GM18520 (cell line): ENCODE results near the gene PKM.

ENCODE experiments used
- ATAC-seq: cut with Tn5 transposase; IDR thresholded peaks from one replicate; pipeline ENCODE4 v1.9.1; 2021; ENCODE audit not compliant: unreplicated experiment

PKM gene

DNA sequence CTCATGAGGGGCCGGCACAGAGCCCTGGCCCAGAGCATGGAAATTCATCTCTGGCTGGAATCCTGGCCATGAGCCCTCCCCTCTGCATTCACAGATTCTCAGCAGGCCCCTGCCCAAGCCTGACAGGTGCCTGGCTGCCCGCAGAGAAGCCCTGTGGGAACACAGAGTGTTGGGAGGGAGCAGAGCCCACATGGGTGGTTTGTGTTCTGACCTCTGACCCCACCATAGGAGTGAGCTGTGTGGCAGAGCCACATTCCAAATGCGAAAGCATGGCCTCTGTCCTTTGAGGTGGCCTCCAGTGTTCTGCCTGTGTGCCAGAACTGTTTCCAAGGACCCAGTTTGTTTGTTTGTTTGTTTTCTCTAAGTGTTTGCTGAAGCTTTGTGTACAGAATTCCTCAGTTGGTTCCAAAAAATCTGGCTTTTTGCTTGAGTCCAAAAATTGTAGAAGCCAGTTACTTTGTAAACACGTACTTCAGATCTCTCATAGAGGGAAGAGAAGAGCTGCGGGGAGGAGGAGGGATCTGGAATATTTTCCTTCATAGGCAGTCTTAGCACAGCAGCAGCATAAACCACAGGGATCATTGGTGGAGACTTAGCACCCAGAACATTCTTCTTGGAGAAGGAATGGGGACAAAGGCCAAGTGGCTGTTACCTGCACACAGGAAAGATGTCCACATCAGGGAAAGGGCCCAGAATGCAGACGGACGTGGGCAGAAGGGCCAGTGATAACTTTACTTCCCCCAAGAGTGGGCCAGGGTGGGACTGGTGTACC, 69.4 kb downstream of the PKM start:
- no peak for ATAC-seq

DNA sequence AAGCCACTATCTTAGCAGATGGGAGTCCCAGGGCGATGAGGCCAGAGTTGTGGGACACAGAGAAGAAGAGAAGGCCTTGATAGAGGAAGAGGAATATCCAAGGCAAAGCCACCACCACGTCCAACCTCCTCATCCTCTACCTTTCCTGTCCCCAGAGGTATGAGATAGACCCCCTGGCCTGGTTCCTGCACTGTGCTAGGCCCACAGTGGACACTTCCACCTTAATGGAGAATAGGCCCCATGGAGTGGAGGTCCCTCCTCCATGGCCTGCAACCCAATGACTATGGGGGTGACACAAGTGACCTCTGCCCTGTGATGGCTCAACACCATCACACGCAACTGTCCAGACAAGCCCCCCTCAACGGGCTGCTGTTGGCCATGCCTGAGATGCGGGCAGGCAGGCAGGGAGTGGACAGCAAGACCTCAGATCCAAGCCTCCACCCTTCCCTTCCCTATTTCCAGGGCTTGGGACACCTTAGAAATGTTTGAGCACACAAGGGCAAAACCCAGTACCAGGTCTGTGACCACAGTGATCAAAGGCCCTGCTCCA, 70.2 kb downstream of the PKM start:
- no peak for ATAC-seq

DNA sequence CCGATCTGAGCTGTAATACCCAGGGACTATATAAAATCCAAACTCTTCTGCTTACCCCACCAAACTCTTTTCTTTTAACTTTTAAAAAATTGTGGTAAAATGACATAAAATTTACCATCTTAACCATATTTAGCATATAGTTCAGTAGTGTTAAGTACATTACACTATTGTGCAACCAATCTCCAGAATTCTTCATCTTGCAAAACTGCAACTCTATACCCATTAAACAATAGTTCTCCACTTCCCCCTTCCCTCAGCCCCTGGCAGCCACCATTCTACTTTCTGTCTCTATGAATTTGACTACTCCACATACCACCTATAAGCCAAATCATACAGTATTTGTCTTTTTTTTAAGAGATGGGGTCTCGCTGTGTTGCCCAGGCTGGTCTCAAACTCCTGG, 74.1 kb downstream of the PKM start:
- ATAC-seq = no peak

DNA sequence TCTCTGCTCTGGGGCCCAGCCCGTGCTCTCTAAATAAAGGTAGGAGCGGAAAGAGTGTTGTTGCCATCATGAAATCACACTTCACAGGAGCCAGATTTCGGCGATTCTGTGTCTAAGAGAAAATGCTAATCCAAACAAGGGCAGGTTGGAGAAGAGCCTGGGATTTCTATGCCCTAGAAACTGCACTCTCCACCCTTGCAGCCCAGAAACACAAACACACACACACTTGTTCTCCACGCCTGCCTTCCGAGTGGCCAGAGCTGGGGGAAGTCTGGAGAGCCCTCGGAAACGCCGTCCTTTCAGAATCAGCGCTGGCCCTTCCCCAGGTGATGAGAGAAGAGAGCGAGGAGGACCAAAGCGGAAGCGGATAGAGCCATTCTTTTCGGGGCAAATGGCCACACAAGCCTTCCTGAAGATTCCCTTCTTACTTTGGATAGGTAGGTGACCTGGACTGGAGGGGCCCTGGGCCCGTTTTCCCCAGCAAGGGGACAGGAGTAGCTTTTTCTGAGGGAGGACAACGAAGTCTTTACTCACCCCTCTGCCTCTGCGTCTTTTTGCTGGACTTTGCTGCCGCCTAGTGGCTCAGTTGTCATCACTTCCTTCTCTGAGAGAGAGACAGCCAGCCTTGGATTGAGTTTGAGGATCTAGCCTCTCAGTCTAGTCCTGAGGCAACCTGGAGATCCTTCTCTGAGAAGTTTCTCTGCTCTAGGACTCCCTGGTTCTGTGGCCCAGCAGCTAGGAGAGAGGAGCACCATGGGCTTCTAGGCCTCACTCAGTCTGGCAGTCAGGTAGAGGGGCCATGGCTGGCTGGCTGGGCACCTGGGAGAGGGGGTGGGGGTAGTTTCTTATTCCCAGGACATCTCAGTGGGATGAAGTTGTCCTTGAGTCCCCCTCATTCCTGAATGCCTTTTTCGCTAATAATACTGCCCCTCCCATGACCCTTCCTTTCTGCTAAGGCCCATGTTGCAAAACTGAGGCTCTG, 75.1 kb downstream of the PKM start:
- ATAC-seq = no peak

DNA sequence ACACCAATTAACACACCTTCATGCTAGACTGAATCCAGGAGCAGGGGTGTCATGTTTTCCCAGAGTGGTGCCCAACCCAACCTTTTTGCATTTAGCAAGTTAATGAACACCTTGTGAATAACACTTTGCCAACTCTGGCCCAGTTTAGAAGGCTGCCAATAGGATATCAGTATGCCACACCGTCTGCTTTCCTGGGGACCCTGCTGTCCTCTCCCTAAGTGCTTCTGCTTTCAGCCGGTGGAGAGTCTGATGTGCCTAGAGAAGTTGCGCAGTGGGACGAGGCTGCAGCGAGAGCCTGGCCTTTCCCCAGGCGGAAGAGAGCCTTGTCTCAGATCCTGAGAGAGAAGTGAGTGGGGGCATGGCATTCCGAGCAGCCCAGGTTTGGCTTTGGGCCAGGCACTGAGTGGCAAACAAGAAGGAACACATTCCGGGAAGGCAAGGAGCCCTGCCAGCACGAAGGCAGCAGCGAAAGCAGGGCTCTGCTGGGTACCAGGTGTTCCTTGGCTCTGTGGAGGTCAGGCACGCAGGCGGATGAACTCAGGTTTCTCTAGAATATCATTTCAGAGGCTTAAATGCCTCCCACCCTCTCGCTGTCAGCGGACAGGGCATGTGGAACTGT, 75.9 kb downstream of the PKM start:
- ATAC-seq = no peak

DNA sequence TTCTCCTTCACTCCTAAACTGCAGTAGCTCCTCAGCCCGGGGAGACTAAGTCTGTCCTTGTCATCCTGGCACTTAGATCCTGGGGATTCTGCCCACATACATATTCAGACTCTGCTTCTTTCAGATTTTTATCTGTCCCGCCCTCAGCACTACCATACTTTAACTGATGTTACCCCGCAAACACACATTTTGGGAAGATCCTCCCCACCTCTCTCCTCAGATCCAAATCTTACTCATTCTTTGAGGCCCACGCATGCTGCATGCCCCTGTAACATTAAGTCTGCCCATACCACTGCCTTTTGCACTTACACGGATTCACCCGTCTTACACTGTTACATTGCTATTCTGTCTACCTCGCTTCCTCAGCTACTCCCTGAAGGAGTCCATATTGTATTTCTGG, 76.7 kb downstream of the PKM start:
- no peak for ATAC-seq

DNA sequence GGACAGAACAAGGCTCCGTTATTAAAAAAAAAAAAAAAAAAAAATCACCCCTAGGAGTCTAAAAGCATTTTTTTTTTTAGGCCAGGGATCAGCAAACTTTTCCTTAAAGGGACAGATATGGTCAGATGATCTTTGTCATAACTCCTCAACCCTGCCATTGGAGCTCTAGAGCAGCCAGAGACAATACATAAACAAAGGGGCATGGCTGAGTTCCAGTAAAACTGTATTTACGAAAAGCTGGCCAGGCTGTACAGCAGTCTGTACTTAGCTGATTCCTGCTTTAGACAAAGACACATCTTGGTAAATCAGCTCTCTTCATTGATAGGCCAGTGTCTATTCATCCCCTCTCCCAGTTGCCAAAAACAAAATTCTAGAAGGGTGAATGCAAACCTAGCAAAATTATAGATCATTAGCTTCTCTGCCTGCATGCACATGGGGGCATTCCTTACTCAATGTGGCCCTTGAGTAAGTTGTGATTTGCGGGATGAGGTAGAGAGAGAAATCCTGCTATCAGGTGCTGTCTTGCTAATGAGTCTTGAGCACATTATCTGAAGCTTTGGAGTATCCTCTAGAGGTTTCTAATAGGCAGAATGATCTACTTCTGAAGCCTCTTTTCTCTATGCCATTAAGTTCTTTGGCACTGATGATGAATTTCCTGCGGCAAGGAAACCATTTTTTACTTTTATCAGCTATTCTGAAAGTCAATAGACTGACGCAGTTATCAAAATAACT, 77.6 kb downstream of the PKM start:
- ATAC-seq = no peak
